Measurements from ENCODE around the gene REV1. TPM values are rescaled to one million over a fixed set of nuclear protein-coding genes. Genes with fewer than 3 reads are reported as not detected.

The REV1 gene
- total RNA-seq, 1 donor from 2014 or later: 52.1 TPM

GRCh38 chr2:99401841-99402240 lies 88.0 kb downstream of the REV1 start:
- Mint-ChIP-seq H3K9me3 (no peaks in the 10 kb centered on the region), H3K36me3 (ENCODE audit: low read depth) (peaks cover 87% of the 10 kb centered on the region), H3K27ac (no peak overlapping the region), H3K4me3 (no peak overlapping the region), H3K27me3 (no peaks in the 10 kb centered on the region), H3K4me1 (no peaks in the 10 kb centered on the region)
- ChIA-PET POLR2A (interaction anchor here (0.6 kb wide), 1 partner anchor 17 kb away, joined by 3 read pairs; no protein-coding TSS in a partner anchor), CTCF (no interaction called here)
- intact Hi-C loops (cut with micrococcal nuclease): loop anchor here (2.0 kb wide), 1 partner anchor 89 kb away; the partner anchor contains the start of gene REV1
- DNase-seq (no peak), ATAC-seq (ENCODE audit: low read depth) (no peak)
- TF ChIP-seq, protein P1, sequence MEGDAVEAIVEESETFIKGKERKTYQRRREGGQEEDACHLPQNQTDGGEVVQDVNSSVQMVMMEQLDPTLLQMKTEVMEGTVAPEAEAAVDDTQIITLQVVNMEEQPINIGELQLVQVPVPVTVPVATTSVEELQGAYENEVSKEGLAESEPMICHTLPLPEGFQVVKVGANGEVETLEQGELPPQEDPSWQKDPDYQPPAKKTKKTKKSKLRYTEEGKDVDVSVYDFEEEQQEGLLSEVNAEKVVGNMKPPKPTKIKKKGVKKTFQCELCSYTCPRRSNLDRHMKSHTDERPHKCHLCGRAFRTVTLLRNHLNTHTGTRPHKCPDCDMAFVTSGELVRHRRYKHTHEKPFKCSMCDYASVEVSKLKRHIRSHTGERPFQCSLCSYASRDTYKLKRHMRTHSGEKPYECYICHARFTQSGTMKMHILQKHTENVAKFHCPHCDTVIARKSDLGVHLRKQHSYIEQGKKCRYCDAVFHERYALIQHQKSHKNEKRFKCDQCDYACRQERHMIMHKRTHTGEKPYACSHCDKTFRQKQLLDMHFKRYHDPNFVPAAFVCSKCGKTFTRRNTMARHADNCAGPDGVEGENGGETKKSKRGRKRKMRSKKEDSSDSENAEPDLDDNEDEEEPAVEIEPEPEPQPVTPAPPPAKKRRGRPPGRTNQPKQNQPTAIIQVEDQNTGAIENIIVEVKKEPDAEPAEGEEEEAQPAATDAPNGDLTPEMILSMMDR (IDR thresholded peaks at IDR 0.05): no peak

GRCh38 chr2:99399795-99400194 lies 90.0 kb downstream of the REV1 start:
- CTCF ChIA-PET: no interaction called here
- TF ChIP-seq, protein P1 (IDR thresholded peaks at IDR 0.05): no peak
- DNase-seq: no peak
- Mint-ChIP-seq H3K36me3 (ENCODE audit: low read depth) (peaks cover 91% of the 10 kb centered on the region), H3K4me3 (no peak overlapping the region), H3K4me1 (no peaks in the 10 kb centered on the region), H3K9me3 (no peaks in the 10 kb centered on the region), H3K27ac (no peak overlapping the region), H3K27me3 (no peaks in the 10 kb centered on the region)
- POLR2A ChIA-PET: no interaction called here
- intact Hi-C loops (cut with micrococcal nuclease): no loop called here
- ATAC-seq (ENCODE audit: low read depth): no peak

- ChIA-PET POLR2A (no interaction called here), CTCF (no interaction called here)
- H3K27me3 Mint-ChIP-seq: no peaks in the 10 kb centered on the region
- no peak overlapping the region for H3K27ac Mint-ChIP-seq
- H3K4me3 Mint-ChIP-seq: no peak overlapping the region
- TF ChIP-seq, protein P1 (IDR thresholded peaks at IDR 0.05): no peak
- peaks cover 91% of the 10 kb centered on the region for H3K36me3 Mint-ChIP-seq (ENCODE audit: low read depth)
- ATAC-seq (ENCODE audit: low read depth) (no peak), DNase-seq (no peak)
- no peaks in the 10 kb centered on the region for H3K4me1 Mint-ChIP-seq
- intact Hi-C loops (cut with micrococcal nuclease): no loop called here
- no peaks in the 10 kb centered on the region for H3K9me3 Mint-ChIP-seq
Observed at GRCh38 chr2:99399063-99399462, 90.8 kb downstream of the REV1 start.

DNA sequence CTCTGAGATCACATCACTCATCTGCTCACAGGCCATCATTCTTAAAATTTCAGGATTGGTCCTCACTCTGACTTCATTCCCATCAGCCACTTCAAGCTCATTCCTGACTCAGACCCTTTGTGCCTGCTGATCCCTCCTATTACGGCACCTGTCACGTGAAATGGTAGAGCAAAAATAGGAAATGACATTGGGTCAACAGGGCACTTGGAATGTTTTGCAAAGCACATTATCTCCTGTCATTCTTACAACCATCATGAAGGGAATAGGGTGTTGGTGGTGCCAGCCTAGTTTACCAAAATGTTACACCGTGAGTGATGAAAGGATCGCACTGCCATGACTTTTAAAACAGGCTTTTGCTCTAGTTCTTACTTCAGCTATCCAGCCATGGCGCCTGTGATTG lies 91.5 kb downstream of the REV1 start:
- H3K36me3 Mint-ChIP-seq (ENCODE audit: low read depth): peaks cover 91% of the 10 kb centered on the region
- H3K4me3 Mint-ChIP-seq: no peak overlapping the region
- H3K27ac Mint-ChIP-seq: peak overlapping the region; percentile 15
- TF ChIP-seq, protein P1 (IDR thresholded peaks at IDR 0.05): no peak
- intact Hi-C loops (cut with micrococcal nuclease): no loop called here
- H3K4me1 Mint-ChIP-seq: no peaks in the 10 kb centered on the region
- H3K9me3 Mint-ChIP-seq: no peaks in the 10 kb centered on the region
- ChIA-PET CTCF (no interaction called here), POLR2A (no interaction called here)
- no peak for DNase-seq
- no peak for ATAC-seq (ENCODE audit: low read depth)
- no peaks in the 10 kb centered on the region for H3K27me3 Mint-ChIP-seq

GRCh38 chr2:99397266-99397920 lies 92.4 kb downstream of the REV1 start:
- no peak overlapping the region for H3K27ac Mint-ChIP-seq
- H3K36me3 Mint-ChIP-seq (ENCODE audit: low read depth): peaks cover 88% of the 10 kb centered on the region
- intact Hi-C loops (cut with micrococcal nuclease): no loop called here
- H3K9me3 Mint-ChIP-seq: no peaks in the 10 kb centered on the region
- H3K4me1 Mint-ChIP-seq: no peaks in the 10 kb centered on the region
- ChIA-PET CTCF (no interaction called here), POLR2A (no interaction called here)
- TF ChIP-seq, protein P1 (IDR thresholded peaks at IDR 0.05): no peak
- DNase-seq (no peak), ATAC-seq (ENCODE audit: low read depth) (no peak)
- no peak overlapping the region for H3K4me3 Mint-ChIP-seq
- H3K27me3 Mint-ChIP-seq: no peaks in the 10 kb centered on the region

Measured in activated B cell treated with CpG ODN at 0.5 μM for 24 hours (primary cell).